ENCODE measurements around the gene RAP1GAP2. TPM values are rescaled to one million over a fixed set of nuclear protein-coding genes. Genes with fewer than 3 reads are reported as not detected.

Gene RAP1GAP2
- total RNA-seq, 2 donors from 2014 or later, result 22.4 to 32.9 TPM

DNA sequence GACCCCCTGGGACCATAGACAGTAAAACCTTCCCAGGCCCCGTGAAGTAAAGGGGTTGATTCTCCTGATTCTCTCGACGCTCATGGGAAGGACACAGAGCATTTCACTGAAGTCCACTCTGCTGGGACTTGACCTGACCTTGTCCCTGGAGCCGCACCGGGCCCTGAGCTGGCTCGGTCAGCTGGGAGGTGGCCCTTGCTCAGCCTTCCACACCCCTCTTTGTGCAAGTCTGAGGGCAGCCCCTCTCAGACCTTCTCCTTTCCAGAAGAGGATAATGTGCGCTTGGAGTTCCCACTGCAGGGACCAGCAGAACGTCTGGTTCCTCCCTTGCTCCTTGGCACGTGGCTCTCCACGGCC, 115.5 kb downstream of the RAP1GAP2 start:
- H3K4me1 ChIP-seq, result peaks cover 0 to 42% of the 10 kb centered on the region in 2 donors
- H3K27ac ChIP-seq, result peak overlapping the region; percentile 50 to 67
- no peaks in the 10 kb centered on the region for H3K27me3 ChIP-seq
- no peaks in the 10 kb centered on the region for H3K36me3 ChIP-seq
- no peaks in the 10 kb centered on the region for H3K9me3 ChIP-seq
- no peak overlapping the region for H3K4me3 ChIP-seq
- TF ChIP-seq, protein P1, sequence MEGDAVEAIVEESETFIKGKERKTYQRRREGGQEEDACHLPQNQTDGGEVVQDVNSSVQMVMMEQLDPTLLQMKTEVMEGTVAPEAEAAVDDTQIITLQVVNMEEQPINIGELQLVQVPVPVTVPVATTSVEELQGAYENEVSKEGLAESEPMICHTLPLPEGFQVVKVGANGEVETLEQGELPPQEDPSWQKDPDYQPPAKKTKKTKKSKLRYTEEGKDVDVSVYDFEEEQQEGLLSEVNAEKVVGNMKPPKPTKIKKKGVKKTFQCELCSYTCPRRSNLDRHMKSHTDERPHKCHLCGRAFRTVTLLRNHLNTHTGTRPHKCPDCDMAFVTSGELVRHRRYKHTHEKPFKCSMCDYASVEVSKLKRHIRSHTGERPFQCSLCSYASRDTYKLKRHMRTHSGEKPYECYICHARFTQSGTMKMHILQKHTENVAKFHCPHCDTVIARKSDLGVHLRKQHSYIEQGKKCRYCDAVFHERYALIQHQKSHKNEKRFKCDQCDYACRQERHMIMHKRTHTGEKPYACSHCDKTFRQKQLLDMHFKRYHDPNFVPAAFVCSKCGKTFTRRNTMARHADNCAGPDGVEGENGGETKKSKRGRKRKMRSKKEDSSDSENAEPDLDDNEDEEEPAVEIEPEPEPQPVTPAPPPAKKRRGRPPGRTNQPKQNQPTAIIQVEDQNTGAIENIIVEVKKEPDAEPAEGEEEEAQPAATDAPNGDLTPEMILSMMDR (IDR thresholded peaks at IDR 0.05), result no peak
- DNase-seq (ENCODE audit: low spot score), result no peak

DNA sequence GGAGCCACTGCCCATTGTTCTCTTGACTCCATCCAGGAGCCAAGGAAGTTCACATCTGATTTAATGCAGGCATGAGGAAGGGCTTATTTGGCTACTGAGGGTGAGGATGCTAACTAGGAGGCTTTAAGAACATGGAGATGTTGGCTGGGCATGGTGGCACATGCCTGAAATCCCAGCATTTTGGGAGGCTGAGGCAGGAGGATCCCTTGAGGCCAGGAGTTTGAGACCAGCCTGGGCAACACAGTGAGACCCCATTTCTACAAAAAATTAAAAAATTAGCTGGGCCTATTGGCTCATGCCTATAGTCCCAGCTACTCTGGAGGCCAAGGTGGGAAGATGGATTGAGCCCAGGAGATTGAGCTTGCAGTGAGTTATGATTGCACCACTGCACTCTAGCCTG, 116.5 kb downstream of the RAP1GAP2 start:
- TF ChIP-seq, protein P1 (IDR thresholded peaks at IDR 0.05), result no peak
- Histone ChIP-seq H3K36me3 (no peaks in the 10 kb centered on the region), H3K9me3 (no peaks in the 10 kb centered on the region), H3K4me1 (peaks cover 0 to 40% of the 10 kb centered on the region in 2 donors), H3K27ac (no peak overlapping the region), H3K4me3 (no peak overlapping the region), H3K27me3 (no peaks in the 10 kb centered on the region)
- DNase-seq (ENCODE audit: low spot score), result no peak

DNA sequence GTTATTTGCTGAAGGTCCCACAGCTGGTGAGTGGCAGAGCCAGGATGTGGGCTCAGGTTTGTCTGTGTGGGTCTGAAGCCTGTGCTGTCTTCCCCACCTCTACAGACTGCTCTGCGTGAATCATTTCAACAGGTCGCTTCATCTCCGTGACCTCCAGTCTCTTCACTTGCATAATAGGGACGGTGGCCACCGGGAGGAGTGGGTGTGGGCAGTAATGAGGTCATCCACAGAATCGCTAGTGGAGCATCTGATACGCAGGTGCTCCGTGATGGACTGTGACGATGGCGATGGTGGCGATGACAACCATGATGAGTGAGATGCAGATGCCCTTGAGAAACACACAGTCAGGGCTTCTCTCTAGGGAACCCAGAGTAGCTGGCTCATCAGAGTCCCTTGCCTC, 120.2 kb downstream of the RAP1GAP2 start:
- Histone ChIP-seq H3K4me3 (no peak overlapping the region), H3K4me1 (peaks cover 0 to 7% of the 10 kb centered on the region in 2 donors), H3K27me3 (no peaks in the 10 kb centered on the region), H3K36me3 (no peaks in the 10 kb centered on the region), H3K27ac (peak overlapping the region; percentile 55 to 69), H3K9me3 (no peaks in the 10 kb centered on the region)
- DNase-seq (ENCODE audit: low spot score), result peak; percentile 62
- TF ChIP-seq, protein P1 (IDR thresholded peaks at IDR 0.05), result no peak

DNA sequence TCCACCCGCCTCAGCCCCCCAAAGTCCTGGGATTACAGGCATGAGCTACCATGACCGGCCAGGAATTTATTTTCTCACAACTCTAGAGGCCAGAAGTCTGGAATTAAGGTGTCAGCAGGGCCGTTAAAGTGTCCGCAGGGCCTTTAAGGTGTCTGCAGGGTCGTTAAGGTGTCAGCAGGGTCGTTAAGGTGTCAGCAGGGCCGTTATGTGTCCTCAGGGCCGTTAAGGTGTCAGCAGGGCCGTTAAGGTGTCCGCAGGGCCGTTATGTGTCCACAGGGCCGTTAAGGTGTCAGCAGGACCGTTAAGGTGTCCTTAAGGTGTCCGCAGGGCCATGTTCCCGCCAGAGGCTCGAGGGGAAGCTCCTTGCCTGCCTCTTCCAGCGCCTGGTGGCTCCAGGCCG, 125.2 kb downstream of the RAP1GAP2 start:
- TF ChIP-seq, protein P1 (IDR thresholded peaks at IDR 0.05), result no peak
- Histone ChIP-seq H3K36me3 (no peaks in the 10 kb centered on the region), H3K4me3 (no peak overlapping the region), H3K27ac (no peak overlapping the region), H3K27me3 (no peaks in the 10 kb centered on the region), H3K9me3 (no peaks in the 10 kb centered on the region), H3K4me1 (peaks cover 0 to 11% of the 10 kb centered on the region in 2 donors)
- DNase-seq (ENCODE audit: low spot score), result no peak

DNA sequence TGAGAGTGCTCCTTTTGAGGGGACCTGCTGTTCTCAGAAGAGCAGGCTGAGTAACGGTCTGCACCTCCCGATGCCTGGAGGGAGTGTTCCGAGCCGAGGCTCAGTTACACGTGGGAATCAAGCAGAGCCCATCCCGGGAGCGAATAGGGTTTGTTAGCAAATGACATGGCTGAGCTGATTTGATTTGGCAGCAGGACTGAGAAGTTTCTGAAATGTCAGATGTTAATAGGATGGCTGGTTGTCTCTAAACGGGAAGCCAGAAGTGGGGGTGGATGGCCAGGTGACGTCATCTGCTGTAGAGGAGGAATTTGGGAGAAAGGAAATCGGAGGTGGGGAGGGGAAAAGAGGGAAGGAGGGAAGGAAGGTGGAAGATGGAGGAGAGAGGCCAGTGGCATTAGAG, 128.0 kb downstream of the RAP1GAP2 start:
- TF ChIP-seq, protein P1 (IDR thresholded peaks at IDR 0.05), result no peak
- Histone ChIP-seq H3K27ac (no peak overlapping the region), H3K9me3 (no peaks in the 10 kb centered on the region), H3K4me3 (no peak overlapping the region), H3K36me3 (no peaks in the 10 kb centered on the region), H3K4me1 (peaks cover 0 to 11% of the 10 kb centered on the region in 2 donors), H3K27me3 (no peaks in the 10 kb centered on the region)
- no peak for DNase-seq (ENCODE audit: low spot score)

DNA sequence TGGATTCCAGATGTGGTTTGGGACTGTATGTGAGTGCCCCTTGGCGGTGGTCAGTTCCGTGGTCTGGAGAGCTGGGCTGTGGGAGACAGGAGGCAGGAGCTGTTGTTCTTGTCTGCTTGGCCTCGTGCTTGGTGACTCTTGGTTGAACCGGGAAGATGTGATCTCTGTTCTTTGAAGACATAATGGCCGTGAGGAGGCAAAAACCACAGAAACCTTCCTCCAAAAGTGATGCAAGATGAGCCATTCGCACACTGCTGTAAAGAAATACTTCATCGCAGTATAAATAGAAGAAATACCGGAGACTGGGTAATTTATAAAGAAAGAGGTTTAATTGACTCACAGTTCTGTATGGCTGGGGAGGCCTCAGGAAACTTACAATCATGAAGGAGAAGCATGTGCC, 128.8 kb downstream of the RAP1GAP2 start:
- no peak for DNase-seq (ENCODE audit: low spot score)
- no peak overlapping the region for H3K27ac ChIP-seq
- TF ChIP-seq, protein P1 (IDR thresholded peaks at IDR 0.05), result no peak
- H3K27me3 ChIP-seq, result no peaks in the 10 kb centered on the region
- H3K4me1 ChIP-seq, result peaks cover 0 to 11% of the 10 kb centered on the region in 2 donors
- no peak overlapping the region for H3K4me3 ChIP-seq
- no peaks in the 10 kb centered on the region for H3K36me3 ChIP-seq
- no peaks in the 10 kb centered on the region for H3K9me3 ChIP-seq
